ENCODE results near the gene PMPCA. TPM values are rescaled to one million over a fixed set of nuclear protein-coding genes. Genes with fewer than 3 reads are reported as not detected.

Gene PMPCA
- total RNA-seq, 3 donors from 2014 or later (not counting 1 experiment from before 2014, with no cell fraction given) = 78.3 to 84.8 (median 79.3) TPM

- Histone ChIP-seq H3K4me1 (ENCODE audit: control insufficient read depth, insufficient read depth, low read length) (peaks cover 11% of the 10 kb centered on the region), H3K27ac (ENCODE audit: low read length) (no peak overlapping the region), H3K4me3 (ENCODE audit: low read length) (no peak overlapping the region), H3K27me3 (ENCODE audit: control insufficient read depth, insufficient read depth, low read length) (no peaks in the 10 kb centered on the region), H3K36me3 (ENCODE audit: control insufficient read depth, insufficient read depth, low read length) (peaks cover 27% of the 10 kb centered on the region), H3K9me3 (ENCODE audit: control insufficient read depth, insufficient read depth, low read length) (no peaks in the 10 kb centered on the region)
- Mint-ChIP-seq H3K4me3 (no peak overlapping the region), H3K4me1 (no peaks in the 10 kb centered on the region), H3K27ac (no peak overlapping the region), H3K36me3 (no peaks in the 10 kb centered on the region), H3K9me3 (no peaks in the 10 kb centered on the region), H3K27me3 (ENCODE audit: low read depth in 2 of 2) (no peaks in the 10 kb centered on the region)
- intact Hi-C loops (cut with micrococcal nuclease) = no loop called here
- 93% methylated on average over 28 of the region's 28 CpGs for WGBS (ENCODE audit: insufficient coverage)
- no peak for DNase-seq
- TF ChIP-seq, protein P1, sequence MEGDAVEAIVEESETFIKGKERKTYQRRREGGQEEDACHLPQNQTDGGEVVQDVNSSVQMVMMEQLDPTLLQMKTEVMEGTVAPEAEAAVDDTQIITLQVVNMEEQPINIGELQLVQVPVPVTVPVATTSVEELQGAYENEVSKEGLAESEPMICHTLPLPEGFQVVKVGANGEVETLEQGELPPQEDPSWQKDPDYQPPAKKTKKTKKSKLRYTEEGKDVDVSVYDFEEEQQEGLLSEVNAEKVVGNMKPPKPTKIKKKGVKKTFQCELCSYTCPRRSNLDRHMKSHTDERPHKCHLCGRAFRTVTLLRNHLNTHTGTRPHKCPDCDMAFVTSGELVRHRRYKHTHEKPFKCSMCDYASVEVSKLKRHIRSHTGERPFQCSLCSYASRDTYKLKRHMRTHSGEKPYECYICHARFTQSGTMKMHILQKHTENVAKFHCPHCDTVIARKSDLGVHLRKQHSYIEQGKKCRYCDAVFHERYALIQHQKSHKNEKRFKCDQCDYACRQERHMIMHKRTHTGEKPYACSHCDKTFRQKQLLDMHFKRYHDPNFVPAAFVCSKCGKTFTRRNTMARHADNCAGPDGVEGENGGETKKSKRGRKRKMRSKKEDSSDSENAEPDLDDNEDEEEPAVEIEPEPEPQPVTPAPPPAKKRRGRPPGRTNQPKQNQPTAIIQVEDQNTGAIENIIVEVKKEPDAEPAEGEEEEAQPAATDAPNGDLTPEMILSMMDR (IDR thresholded peaks at IDR 0.05) = no peak
- ATAC-seq = no peak
These were observed 32.1 kb upstream of the PMPCA start for GRCh38 chr9:136378170-136379002.

DNA sequence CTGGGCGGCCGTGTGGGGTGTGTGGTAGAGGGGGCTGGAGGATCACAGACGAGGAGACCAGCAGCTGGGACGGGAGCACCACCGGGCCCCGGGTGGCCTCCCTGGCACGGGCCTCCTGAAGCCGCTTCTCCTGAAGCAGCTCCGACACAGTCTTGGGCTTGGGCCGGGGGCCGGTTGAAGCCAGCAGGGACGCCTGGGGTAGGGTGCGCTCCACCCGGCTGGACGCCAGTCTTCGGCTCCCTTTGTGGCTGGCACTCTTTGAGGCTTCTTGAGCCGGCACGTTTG is 31.5 kb upstream of the PMPCA start:
- no peaks in the 10 kb centered on the region for H3K9me3 Mint-ChIP-seq
- DNase-seq = no peak
- WGBS (ENCODE audit: insufficient coverage) = 96% methylated on average over 18 of the region's 18 CpGs
- H3K9me3 ChIP-seq (ENCODE audit: control insufficient read depth, insufficient read depth, low read length) = no peaks in the 10 kb centered on the region
- peaks cover 2% of the 10 kb centered on the region for H3K36me3 Mint-ChIP-seq
- no peak overlapping the region for H3K27ac Mint-ChIP-seq
- TF ChIP-seq, protein P1 (IDR thresholded peaks at IDR 0.05) = no peak
- no peaks in the 10 kb centered on the region for H3K4me1 Mint-ChIP-seq
- H3K4me3 ChIP-seq (ENCODE audit: low read length) = no peak overlapping the region
- intact Hi-C loops (cut with micrococcal nuclease) = no loop called here
- peaks cover 27% of the 10 kb centered on the region for H3K36me3 ChIP-seq (ENCODE audit: control insufficient read depth, insufficient read depth, low read length)
- no peak overlapping the region for H3K27ac ChIP-seq (ENCODE audit: low read length)
- ATAC-seq = no peak
- H3K27me3 ChIP-seq (ENCODE audit: control insufficient read depth, insufficient read depth, low read length) = no peaks in the 10 kb centered on the region
- peaks cover 6% of the 10 kb centered on the region for H3K4me1 ChIP-seq (ENCODE audit: control insufficient read depth, insufficient read depth, low read length)
- no peak overlapping the region for H3K4me3 Mint-ChIP-seq
- H3K27me3 Mint-ChIP-seq (ENCODE audit: low read depth in 2 of 2) = no peaks in the 10 kb centered on the region

GRCh38 chr9:136379401-136379800 is 31.1 kb upstream of the PMPCA start:
- H3K4me3 ChIP-seq (ENCODE audit: low read length) = no peak overlapping the region

More at GRCh38 chr9:136379401-136379800, 31.1 kb upstream of the PMPCA start:
- no peaks in the 10 kb centered on the region for H3K27me3 Mint-ChIP-seq (ENCODE audit: low read depth in 2 of 2)
- H3K36me3 ChIP-seq (ENCODE audit: control insufficient read depth, insufficient read depth, low read length) = peaks cover 27% of the 10 kb centered on the region
- H3K9me3 ChIP-seq (ENCODE audit: control insufficient read depth, insufficient read depth, low read length) = no peaks in the 10 kb centered on the region
- DNase-seq (no peak), ATAC-seq (no peak)
- intact Hi-C loops (cut with micrococcal nuclease) = no loop called here
- no peaks in the 10 kb centered on the region for H3K27me3 ChIP-seq (ENCODE audit: control insufficient read depth, insufficient read depth, low read length)
- H3K27ac Mint-ChIP-seq = no peak overlapping the region
- H3K4me3 Mint-ChIP-seq = no peak overlapping the region
- H3K4me1 Mint-ChIP-seq = peaks cover 0 to 3% of the 10 kb centered on the region in 2 donors
- H3K9me3 Mint-ChIP-seq = no peaks in the 10 kb centered on the region
- TF ChIP-seq, protein P1 (IDR thresholded peaks at IDR 0.05) = no peak
- peaks cover 7% of the 10 kb centered on the region for H3K36me3 Mint-ChIP-seq
- H3K4me1 ChIP-seq (ENCODE audit: control insufficient read depth, insufficient read depth, low read length) = peaks cover 6% of the 10 kb centered on the region
- WGBS (ENCODE audit: insufficient coverage) = 95% methylated on average over 11 of the region's 11 CpGs
- no peak overlapping the region for H3K27ac ChIP-seq (ENCODE audit: low read length)

Data from natural killer cell (primary cell).